GM12864 (cell line): ENCODE measurements around the gene UACA.

ENCODE experiments used
- DNase-seq: peaks from one replicate; pipeline ENCODE4 v3.0.0-alpha.2; 2011; ENCODE audit warnings: low read depth
- H3K4me3 ChIP-seq: 2 replicates; pipeline ENCODE4 v1.5.1; 2011; ENCODE audit warnings: mild to moderate bottlenecking, low read depth, low read length, control low read depth
- CTCF ChIP-seq: IDR thresholded peaks from 2 replicates; pipeline ENCODE4 v1.5.1; 2011; ENCODE audit warnings: low read depth, mild to moderate bottlenecking, moderate library complexity, low read length, control low read depth, inconsistent platforms; ENCODE audit errors: missing control alignments

The UACA gene

GRCh38 chr15:70609889-70610288 lies 153.5 kb downstream of the UACA start:
- no peak overlapping the region for H3K4me3 ChIP-seq
- TF ChIP-seq CTCF = no peak
- no peak for DNase-seq

GRCh38 chr15:70608144-70608543 lies 155.2 kb downstream of the UACA start:
- no peak overlapping the region for H3K4me3 ChIP-seq
- TF ChIP-seq CTCF = no peak
- no peak for DNase-seq

GRCh38 chr15:70605606-70606410 lies 157.6 kb downstream of the UACA start:
- no peak overlapping the region for H3K4me3 ChIP-seq
- DNase-seq = no peak
- TF ChIP-seq CTCF = no peak

GRCh38 chr15:70604666-70605315 lies 158.6 kb downstream of the UACA start:
- no peak for TF ChIP-seq CTCF
- H3K4me3 ChIP-seq = no peak overlapping the region
- DNase-seq = no peak
